ENCODE measurements around the gene GSG1. TPM values are rescaled to one million over a fixed set of nuclear protein-coding genes. Genes with fewer than 3 reads are reported as not detected.

GSG1 gene
- polyA plus RNA-seq, 2 of the 4 experiments (the other 2 are of a cell fraction): 0.06 TPM; not detected in 1

GRCh38 chr12:13074396-13075117 lies 28.9 kb downstream of the GSG1 start:
- Histone ChIP-seq H3K4me3 (no peak overlapping the region), H3K4me1 (no peaks in the 10 kb centered on the region), H3K9me3 (no peaks in the 10 kb centered on the region), H3K27ac (no peak overlapping the region), H3K4me2 (no peak overlapping the region)
- ATAC-seq (no peak), DNase-seq (ENCODE audit: low read depth in 1 of 2, low spot score in 1 of 2) (no peak), FAIRE-seq (no peak)
- TF ChIP-seq CBX8 (IDR thresholded peaks at IDR 0.05): no peak
- no peak for TF ChIP-seq TP53 (CRISPR knock-in tag; IDR thresholded peaks at IDR 0.05)
- no peak for TF ChIP-seq FOSB (CRISPR knock-in tag; IDR thresholded peaks at IDR 0.05)
- TF ChIP-seq MAFK (IDR thresholded peaks at IDR 0.05; ENCODE audit: partially characterized antibody): no peak
- no peak for TF ChIP-seq EP300 (IDR thresholded peaks at IDR 0.05)
- no peak for TF ChIP-seq KDM1A (IDR thresholded peaks at IDR 0.05; ENCODE audit: low read depth)
- TF ChIP-seq CTCF (IDR thresholded peaks at IDR 0.05): no peak
- TF ChIP-seq ATOH8 (CRISPR knock-in tag; IDR thresholded peaks at IDR 0.05; ENCODE audit: low read depth): no peak
- TF ChIP-seq BHLHE40 (IDR thresholded peaks at IDR 0.05; ENCODE audit: low read depth, low read length): no peak
- no peak for TF ChIP-seq NFE2L2 (conservative IDR thresholded peaks at IDR 0.05; ENCODE audit: low read length)
- TF ChIP-seq HOXA7 (CRISPR knock-in tag; IDR thresholded peaks at IDR 0.05): no peak
- TF ChIP-seq RARB (CRISPR knock-in tag; IDR thresholded peaks at IDR 0.05): no peak
- TF ChIP-seq CHD4 (IDR thresholded peaks at IDR 0.05; ENCODE audit: borderline replicate concordance): no peak
- POLR2A ChIA-PET: no interaction called here
- CTCF ChIA-PET: interaction anchor here (0.6 to 1.2 kb wide), 3 partner anchors 9 to 138 kb away, joined by 3 to 4 read pairs (median 3); no protein-coding TSS in a partner anchor
- 73% methylated on average over 3 of the region's 3 CpGs for WGBS (ENCODE audit: missing lambda C conversion rate)

GRCh38 chr12:13073173-13073572 lies 30.3 kb downstream of the GSG1 start:
- CTCF ChIA-PET: interaction anchor here (0.6 to 1.0 kb wide), 4 partner anchors 17 to 1478 kb away, joined by 3 read pairs; no protein-coding TSS in a partner anchor
- POLR2A ChIA-PET: no interaction called here
- Histone ChIP-seq H3K4me2 (no peak overlapping the region), H3K4me3 (no peak overlapping the region), H3K9me3 (no peaks in the 10 kb centered on the region), H3K4me1 (no peaks in the 10 kb centered on the region), H3K27ac (no peak overlapping the region)
- no peak for DNase-seq (ENCODE audit: low read depth in 1 of 2, low spot score in 1 of 2)
- FAIRE-seq: no peak
- no peak for ATAC-seq
- TF ChIP-seq GATA3 (IDR thresholded peaks at IDR 0.05; ENCODE audit: borderline replicate concordance): no peak
- no peak for TF ChIP-seq ATOH8 (CRISPR knock-in tag; IDR thresholded peaks at IDR 0.05; ENCODE audit: low read depth)
- no peak for TF ChIP-seq MAX (IDR thresholded peaks at IDR 0.05)
- no peak for TF ChIP-seq CEBPB (IDR thresholded peaks at IDR 0.05)
- TF ChIP-seq EP300 (IDR thresholded peaks at IDR 0.05): no peak
- TF ChIP-seq EHF (CRISPR knock-in tag; IDR thresholded peaks at IDR 0.05): no peak
- no peak for TF ChIP-seq HOXB13 (CRISPR knock-in tag; IDR thresholded peaks at IDR 0.05; ENCODE audit: low read depth)
- WGBS (ENCODE audit: missing lambda C conversion rate): 69% methylated on average over 3 of the region's 3 CpGs
